Fibroblast of mammary gland (primary cell): ENCODE data around the gene FBLN2.

Source experiments
- DNase-seq: peaks from one replicate; pipeline ENCODE4 v3.0.0-alpha.2; 2010; ENCODE audit warnings: low read depth
- H3K4me3 ChIP-seq: 2 replicates; pipeline ENCODE4 v1.5.1; 2011; ENCODE audit warnings: low read depth, mild to moderate bottlenecking, low read length, moderate library complexity; ENCODE audit not compliant: control insufficient read depth
- CTCF ChIP-seq: conservative IDR thresholded peaks from 2 replicates; pipeline ENCODE4 v1.5.1; 2011; ENCODE audit warnings: low read depth, low read length, inconsistent platforms; ENCODE audit not compliant: control insufficient read depth, insufficient read depth

FBLN2 gene

GRCh38 chr3:13626915-13627460 lies 78.1 kb downstream of the FBLN2 start:
- no peak for TF ChIP-seq CTCF

DNA sequence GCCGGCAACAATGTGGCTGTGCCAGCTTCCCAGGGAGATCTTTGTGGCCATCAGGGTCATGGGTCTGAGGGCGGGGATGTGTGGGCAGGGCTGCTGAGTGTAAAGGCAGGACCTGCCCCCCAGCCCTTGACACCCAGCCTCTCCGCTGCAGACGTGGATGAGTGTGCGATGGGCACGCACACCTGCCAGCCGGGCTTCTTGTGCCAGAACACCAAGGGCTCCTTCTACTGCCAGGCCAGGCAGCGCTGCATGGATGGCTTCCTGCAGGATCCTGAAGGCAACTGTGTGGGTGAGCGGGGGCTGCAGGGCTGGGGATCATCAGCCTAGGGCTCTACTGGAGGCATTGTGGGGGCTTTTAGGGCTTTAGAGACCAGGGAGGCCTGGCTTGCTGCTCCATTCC lies 78.8 kb downstream of the FBLN2 start:
- TF ChIP-seq CTCF, result no peak
- no peak overlapping the region for H3K4me3 ChIP-seq
- DNase-seq, result no peak

More at GRCh38 chr3:13626915-13627460, 78.1 kb downstream of the FBLN2 start:
- DNase-seq, result no peak
- H3K4me3 ChIP-seq, result no peak overlapping the region

GRCh38 chr3:13628432-13628831 lies 79.5 kb downstream of the FBLN2 start:
- no peak overlapping the region for H3K4me3 ChIP-seq
- TF ChIP-seq CTCF, result no peak
- DNase-seq, result no peak

GRCh38 chr3:13628841-13629551 lies 80.1 kb downstream of the FBLN2 start:
- no peak overlapping the region for H3K4me3 ChIP-seq
- no peak for TF ChIP-seq CTCF
- no peak for DNase-seq

DNA sequence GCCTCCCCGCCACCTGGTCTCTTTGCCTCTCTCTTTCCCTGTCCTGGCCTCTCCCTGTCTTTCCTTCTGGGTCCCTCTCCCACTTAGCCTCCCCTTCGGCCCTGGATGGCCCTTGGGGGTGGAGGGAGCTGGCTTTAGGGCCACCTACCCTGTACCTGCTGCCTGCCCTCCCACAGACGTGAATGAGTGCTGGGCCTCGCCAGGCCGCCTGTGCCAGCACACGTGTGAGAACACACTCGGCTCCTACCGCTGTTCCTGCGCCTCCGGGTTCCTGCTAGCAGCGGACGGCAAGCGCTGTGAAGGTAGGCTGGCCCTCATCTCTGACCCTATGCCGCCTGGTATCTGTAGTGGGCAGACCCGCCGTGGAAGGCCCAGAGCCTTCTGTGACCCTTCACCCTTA lies 80.7 kb downstream of the FBLN2 start:
- no peak for DNase-seq
- H3K4me3 ChIP-seq, result no peak overlapping the region
- TF ChIP-seq CTCF, result no peak

DNA sequence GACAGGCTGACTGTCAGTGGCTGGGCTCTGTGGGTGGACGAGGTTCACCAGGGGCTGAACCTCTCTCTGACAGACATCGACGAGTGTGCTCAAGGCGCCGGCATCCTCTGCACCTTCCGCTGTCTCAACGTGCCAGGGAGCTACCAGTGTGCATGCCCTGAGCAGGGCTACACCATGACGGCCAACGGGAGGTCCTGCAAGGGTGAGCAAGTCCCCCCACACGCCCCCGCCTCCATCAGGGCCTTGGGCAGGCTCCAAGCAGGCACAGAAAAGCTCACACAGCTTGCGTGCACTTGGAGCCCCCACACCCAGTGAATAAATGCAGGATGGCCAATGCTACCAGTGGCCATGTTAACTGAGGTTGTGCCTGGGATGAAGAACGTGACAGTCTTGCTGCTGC lies 82.3 kb downstream of the FBLN2 start:
- no peak for DNase-seq
- H3K4me3 ChIP-seq, result no peak overlapping the region
- no peak for TF ChIP-seq CTCF

GRCh38 chr3:13633176-13633575 lies 84.3 kb downstream of the FBLN2 start:
- DNase-seq, result no peak
- TF ChIP-seq CTCF, result no peak
- no peak overlapping the region for H3K4me3 ChIP-seq
